Endothelial cell of umbilical vein (primary cell): Measurements from ENCODE around the gene FSTL4. TPM values are rescaled to one million over a fixed set of nuclear protein-coding genes. Genes with fewer than 3 reads are reported as not detected.

Source experiments
- BruUV-seq: library from RNA; stranded (reverse); fragments of 400-500 nt; replicated peaks from 2 replicates; lab custom pipeline; 2021; lab: Mats Ljungman, UMichigan
- CTCF ChIA-PET: fragments of 300-600, 350-600 bp; sonication (Branson Sonifier 250); formaldehyde crosslinking; loops from one replicate; lab custom pipeline; 2021; ENCODE audit warnings: antibody characterized with exemption, inconsistent platforms; lab: Charles Lee
- POLR2A ChIA-PET: fragments of 300-600, 350-600 bp; sonication (Branson Sonifier 250); formaldehyde crosslinking; loops from one replicate; lab custom pipeline; 2021; ENCODE audit warnings: antibody characterized with exemption, inconsistent platforms; lab: Charles Lee
- DNase-seq: peaks from one replicate; pipeline ENCODE4 v3.0.0-alpha.2; 2011; ENCODE audit warnings: low read depth, low spot score
- FAIRE-seq: peaks from 2 replicates; lab custom pipeline; 2011; peaks lifted over from hg19 to GRCh38; lab: Jason Lieb, UNC
- H2AFZ ChIP-seq: 2 replicates; pipeline ENCODE4 v1.6.0; 2012; ENCODE audit warnings: low read depth, low read length, control low read depth, inconsistent platforms
- H3K27ac ChIP-seq: 2 replicates; pipeline ENCODE4 v1.5.1; 2011; ENCODE audit warnings: low read depth, mild to moderate bottlenecking, control low read depth, low read length, moderate library complexity; ENCODE audit not compliant: insufficient read depth
- H3K27me3 ChIP-seq, 2 experiments: 2 replicates each; pipeline versions ENCODE4 v1.6.0 to v1.6.1; 2011; ENCODE audit warnings: low read length in 2 of 2, mixed read lengths in 1 of 2; ENCODE audit not compliant: control insufficient read depth in 2 of 2, insufficient read depth in 2 of 2
- H3K36me3 ChIP-seq, 2 experiments: 2 replicates in 1 of 2; 3 replicates in 1 of 2; pipeline ENCODE4 v1.5.1; 2011; ENCODE audit warnings: low read length in 2 of 2, mild to moderate bottlenecking in 1 of 2, moderate library complexity in 1 of 2; ENCODE audit not compliant: control insufficient read depth in 2 of 2, insufficient read depth in 2 of 2; ENCODE audit errors: extremely low read depth in 1 of 2
- H3K4me1 ChIP-seq: 3 replicates; pipeline ENCODE4 v1.5.1; 2011; ENCODE audit warnings: mild to moderate bottlenecking, low read length; ENCODE audit not compliant: control insufficient read depth, insufficient read depth; ENCODE audit errors: extremely low read depth
- H3K4me2 ChIP-seq: 2 replicates; pipeline ENCODE4 v1.6.1; 2011; ENCODE audit warnings: low read length, control low read depth, mixed read lengths; ENCODE audit not compliant: insufficient read depth
- H3K4me3 ChIP-seq, 3 experiments: fragments of 200-600 bp in 1 of 3; sonication (generic), shearing (Covaris generic) in 1 of 3; replicated peaks in 1 of 3; 2 replicates each; pipeline ENCODE4 v1.5.1; 2011 to 2016; ENCODE audit warnings: control low read depth in 3 of 3, low read length in 3 of 3, mild to moderate bottlenecking in 2 of 3, inconsistent platforms in 1 of 3, low read depth in 1 of 3, moderate library complexity in 1 of 3; ENCODE audit not compliant: insufficient read depth in 1 of 3
- H3K79me2 ChIP-seq: 2 replicates; pipeline ENCODE4 v1.6.0; 2012; ENCODE audit warnings: low read length, inconsistent platforms; ENCODE audit not compliant: control insufficient read depth, insufficient read depth
- H3K9ac ChIP-seq: replicated peaks from 2 replicates; pipeline ENCODE3; 2011; ENCODE audit warnings: low read length, control low read depth; ENCODE audit not compliant: insufficient read depth; ENCODE audit errors: extremely low read depth
- H3K9me1 ChIP-seq: replicated peaks from 3 replicates; pipeline ENCODE4 v1.6.0; 2011; ENCODE audit warnings: mild to moderate bottlenecking, low read length; ENCODE audit not compliant: control insufficient read depth, insufficient read depth; ENCODE audit errors: extremely low read depth
- H3K9me3 ChIP-seq: replicated peaks from 2 replicates; pipeline ENCODE4 v1.5.1; 2012; ENCODE audit warnings: low read length, inconsistent platforms; ENCODE audit not compliant: control insufficient read depth, insufficient read depth
- H4K20me1 ChIP-seq: replicated peaks from 2 replicates; pipeline ENCODE3; 2011; ENCODE audit warnings: mild to moderate bottlenecking, low read length; ENCODE audit not compliant: control insufficient read depth, insufficient read depth; ENCODE audit errors: extremely low read depth
- FOS ChIP-seq: IDR thresholded peaks from 2 replicates; pipeline ENCODE4 v1.6.1; 2011; ENCODE audit warnings: mild to moderate bottlenecking, low read length, moderate library complexity, borderline replicate concordance; ENCODE audit not compliant: insufficient read depth
- GATA2 ChIP-seq: IDR thresholded peaks from 2 replicates; pipeline ENCODE4 v1.7.0; 2011; ENCODE audit warnings: low read depth, mild to moderate bottlenecking, moderate library complexity, mixed read lengths, low read length; ENCODE audit not compliant: insufficient read length, insufficient read depth
- JUN ChIP-seq: IDR thresholded peaks from 2 replicates; pipeline ENCODE4 v1.6.1; 2011; ENCODE audit warnings: borderline replicate concordance, low read depth; ENCODE audit not compliant: insufficient read length, insufficient read depth
- MAX ChIP-seq: IDR thresholded peaks from 2 replicates; pipeline ENCODE4 v1.6.1; 2011; ENCODE audit not compliant: insufficient read depth, insufficient read length
- MYC ChIP-seq: IDR thresholded peaks from one replicate; pipeline ENCODE4 v1.6.1; 2011; ENCODE audit warnings: mild to moderate bottlenecking, low read depth, low read length
- POLR2AphosphoS5 ChIP-seq: IDR thresholded peaks from 2 replicates; pipeline ENCODE4 v1.6.1; 2012; ENCODE audit warnings: low read depth, mild to moderate bottlenecking, control low read depth, low read length, moderate library complexity; ENCODE audit not compliant: insufficient read depth
- dilution Hi-C: fragments of 300-500 bp; cut with MboI; formaldehyde crosslinking; loops from one replicate; pipeline ENCODE4 v1.15.0; 2019; ENCODE audit warnings: low sequenced_read_pairs; ENCODE audit not compliant: extremely low pct_ligation_motif_present
- intact Hi-C: fragments of 100-400 bp; cut with micrococcal nuclease; formaldehyde crosslinking; loops from one replicate; pipeline ENCODE4 v1.10.0; 2022
- polyA plus RNA-seq, 4 experiments: library from polyadenylated mRNA; depleted of rRNA in 3 of 4; stranded (reverse) in 3 of 4; unstranded in 1 of 4; fragments of >200 nt; gene quantifications; 2 replicates each; pipeline versions ENCODE4 v1.2.1 to v1.2.3, GENCODE V29; 2011 to 2012; ENCODE audit warnings: missing spikeins in 1 of 4
- total RNA-seq: library from RNA; stranded (reverse); gene quantifications from 2 replicates; pipeline ENCODE4 v1.2.3, GENCODE V29; 2021

Gene FSTL4
- total and polyA plus RNA-seq, 2 donors (not counting 3 experiments of a cell fraction or from before 2014, with no cell fraction given), result 0.18 TPM; not detected in 1

DNA sequence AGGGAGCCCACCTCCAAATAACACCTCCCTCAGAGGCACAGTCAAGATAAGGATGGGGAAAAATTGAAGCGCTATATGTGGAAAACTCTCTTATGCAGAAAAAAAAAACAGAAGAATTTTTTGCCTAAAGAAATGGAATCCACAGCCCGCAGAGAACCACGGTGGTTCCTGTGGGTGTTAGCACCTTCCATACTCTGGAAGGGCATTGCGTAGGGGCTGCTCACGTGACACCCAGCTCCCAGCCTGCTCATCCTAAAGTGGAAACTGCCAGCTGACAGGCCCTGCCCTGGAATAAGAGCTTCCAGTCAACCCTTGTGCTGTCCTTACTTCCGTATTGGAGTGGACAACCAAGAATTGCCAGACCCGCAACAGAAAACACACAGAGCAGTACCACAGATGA is 142.5 kb downstream of the FSTL4 start:
- no TSS peak for BruUV-seq
- Histone ChIP-seq H3K4me3 (no peak overlapping the region), H3K79me2 (no peaks in the 10 kb centered on the region), H3K9ac (no peak overlapping the region), H3K27me3 (peaks cover 6 to 9% of the 10 kb centered on the region in 2 experiments), H4K20me1 (no peaks in the 10 kb centered on the region), H3K36me3 (no peaks in the 10 kb centered on the region), H3K9me3 (no peaks in the 10 kb centered on the region), H3K9me1 (no peaks in the 10 kb centered on the region), H3K27ac (no peak overlapping the region), H3K4me1 (no peaks in the 10 kb centered on the region), H3K4me2 (no peak overlapping the region), H2AFZ (no peak overlapping the region)
- FAIRE-seq, result no peak
- ChIA-PET POLR2A (no interaction called here), CTCF (interaction anchor here (1.0 to 1.7 kb wide), 2 partner anchors 14 to 46 kb away, joined by 3 to 7 read pairs; no protein-coding TSS in a partner anchor)
- no peak for DNase-seq
- dilution Hi-C loops (no loop called here), intact Hi-C loops (no loop called here)
- TF ChIP-seq MYC (no peak), FOS (no peak), JUN (no peak)

DNA sequence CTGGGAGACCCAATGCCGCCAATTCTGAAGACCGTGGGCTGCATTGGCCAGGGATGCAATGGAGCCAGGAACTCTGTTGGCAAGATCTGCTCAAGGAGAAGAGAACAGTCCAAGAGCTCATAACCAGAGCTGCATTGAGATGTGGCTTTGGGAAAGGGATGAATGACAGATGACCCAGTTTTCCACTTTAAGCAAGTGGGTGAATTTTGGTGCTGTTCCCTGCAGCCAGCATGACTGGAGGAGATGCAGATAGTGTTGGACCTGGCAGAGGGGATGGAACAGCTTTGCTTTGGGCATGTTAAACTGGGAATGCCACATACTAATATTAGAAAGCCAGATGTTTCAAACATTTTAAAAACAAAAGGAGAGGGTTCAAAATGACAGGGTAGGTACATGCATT is 143.1 kb downstream of the FSTL4 start:
- DNase-seq, result no peak
- ChIA-PET CTCF (interaction anchor here (0.7 to 1.7 kb wide), 4 partner anchors 9 to 46 kb away, joined by 3 to 7 read pairs (median 4); no protein-coding TSS in a partner anchor), POLR2A (no interaction called here)
- H3K79me2 ChIP-seq, result no peaks in the 10 kb centered on the region
- dilution Hi-C loops, result no loop called here
- H2AFZ ChIP-seq, result no peak overlapping the region
- BruUV-seq, result no TSS peak
- no peaks in the 10 kb centered on the region for H3K9me3 ChIP-seq
- no peak overlapping the region for H3K4me2 ChIP-seq
- no peaks in the 10 kb centered on the region for H3K36me3 ChIP-seq
- no peak overlapping the region for H3K27ac ChIP-seq
- TF ChIP-seq MAX (no peak), POLR2AphosphoS5 (no peak), GATA2 (no peak)
- intact Hi-C loops, result no loop called here
- peaks cover 3 to 5% of the 10 kb centered on the region in 2 experiments for H3K27me3 ChIP-seq
- no peak overlapping the region for H3K4me3 ChIP-seq
- no peaks in the 10 kb centered on the region for H3K4me1 ChIP-seq
- no peak overlapping the region for H3K9ac ChIP-seq
- no peaks in the 10 kb centered on the region for H4K20me1 ChIP-seq
- no peaks in the 10 kb centered on the region for H3K9me1 ChIP-seq
- no peak for FAIRE-seq
